Measurements from ENCODE around the gene THAP9. TPM values are rescaled to one million over a fixed set of nuclear protein-coding genes. Genes with fewer than 3 reads are reported as not detected.

Gene THAP9
- polyA plus RNA-seq, 1 donor from 2014 or later: 11.7 TPM

DNA sequence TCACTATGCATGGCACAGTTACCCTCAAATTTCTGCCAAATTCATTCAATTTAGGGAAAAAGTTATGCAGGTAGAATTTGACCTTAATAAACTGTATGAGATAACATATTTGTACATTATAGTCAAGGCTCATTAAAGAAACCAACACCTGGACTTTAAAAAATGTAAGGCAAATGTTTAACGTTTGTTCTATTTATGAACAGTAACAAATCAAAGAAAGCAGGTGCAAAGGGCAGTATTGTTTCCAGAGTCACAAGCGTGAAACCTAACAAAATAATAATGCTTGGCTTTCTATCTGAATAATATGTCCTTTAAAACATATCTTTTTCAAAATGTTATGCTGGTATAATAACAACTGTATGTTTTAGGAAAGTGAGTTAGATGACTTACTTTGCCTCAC, 68.9 kb downstream of the THAP9 start:
- H3K9ac ChIP-seq (ENCODE audit: low read length): no peak overlapping the region
- H3K9me3 ChIP-seq (ENCODE audit: low read length): no peaks in the 10 kb centered on the region
- H4K20me1 ChIP-seq (ENCODE audit: insufficient read depth): no peaks in the 10 kb centered on the region
- no peaks in the 10 kb centered on the region for H3K36me3 ChIP-seq (ENCODE audit: insufficient read depth, low read length)
- H3K4me2 ChIP-seq (ENCODE audit: low read length): no peak overlapping the region
- no peak for TF ChIP-seq RAD21 (conservative IDR thresholded peaks at IDR 0.05)
- TF ChIP-seq SMC3 (conservative IDR thresholded peaks at IDR 0.05; ENCODE audit: poor library complexity): no peak
- TF ChIP-seq POLR2AphosphoS5 (IDR thresholded peaks at IDR 0.05): no peak
- no peak for TF ChIP-seq CTCF (IDR thresholded peaks at IDR 0.05; ENCODE audit: poor library complexity, severe bottlenecking)
- TF ChIP-seq EP300 (conservative IDR thresholded peaks at IDR 0.05; ENCODE audit: poor library complexity, severe bottlenecking): no peak
- no peak for TF ChIP-seq REST (IDR thresholded peaks at IDR 0.05; ENCODE audit: borderline replicate concordance)
- TF ChIP-seq TAF1 (IDR thresholded peaks at IDR 0.05; ENCODE audit: low read depth): no peak
- TF ChIP-seq EZH2 (IDR thresholded peaks at IDR 0.05; ENCODE audit: borderline replicate concordance, insufficient read depth, low read length, poor library complexity, severe bottlenecking): no peak
- no peak for TF ChIP-seq MXI1 (conservative IDR thresholded peaks at IDR 0.05; ENCODE audit: poor library complexity, severe bottlenecking)
- H3K27ac ChIP-seq (ENCODE audit: low read length): no peak overlapping the region
- no peak overlapping the region for H2AFZ ChIP-seq (ENCODE audit: low read depth, low read length)
- no peaks in the 10 kb centered on the region for H3F3A ChIP-seq (ENCODE audit: insufficient read depth, low read length, poor library complexity, severe bottlenecking)
- no peak overlapping the region for H3K4me3 ChIP-seq (ENCODE audit: low read length)
- no peaks in the 10 kb centered on the region for H3K79me2 ChIP-seq (replicated peaks; ENCODE audit: insufficient read depth, low read length)
- no peaks in the 10 kb centered on the region for H3K9me2 ChIP-seq (ENCODE audit: insufficient read depth, low read length)
- no peaks in the 10 kb centered on the region for H3K27me3 ChIP-seq (ENCODE audit: insufficient read depth, low read depth, low read length)

Small RNA genes within 50 kb of the gene (small RNA-seq; reads per million reads assigned to genes)
- gene RF00019: 0 to 1.2 (median 0) reads per million in 3 experiments

Other genes starting within 250 kb of the THAP9 start
- gene SCD5, start 101.9 kb upstream of the THAP9 start, polyA plus RNA-seq: 212 and 226 TPM in 2 replicates
- 74.0 and 139 TPM in 2 replicates for gene SEC31A, start 9.6 kb upstream of the THAP9 start, polyA plus RNA-seq
- gene LIN54, start 110.1 kb downstream of the THAP9 start, polyA plus RNA-seq: 7.3 and 9.1 TPM in 2 replicates
- gene COPS4, start 134.4 kb downstream of the THAP9 start, polyA plus RNA-seq: 77.7 and 80.8 TPM in 2 replicates
- not detected in 2 replicates for gene PLAC8, start 214.0 kb downstream of the THAP9 start, polyA plus RNA-seq